Heart left ventricle (tissue), 16 donors: ENCODE results near the gene TRMT61A. TPM values are rescaled to one million over a fixed set of nuclear protein-coding genes. Genes with fewer than 3 reads are reported as not detected.

Experiments used
- ATAC-seq, 4 donors: fragments of 200-7000 bp; cut with Tn5 transposase; one replicate each; pipeline ENCODE4 v1.9.1; 2020 to 2022; ENCODE audit warnings: moderate library complexity in 4 of 4, mild to moderate bottlenecking in 3 of 4, moderate number of reproducible peaks in 1 of 4
- DNase-seq, 5 donors: peaks; one replicate each; pipeline ENCODE4 v3.0.0-alpha.2; 2020
- H3K27ac ChIP-seq, 12 donors: fragments of 200-600 bp; sonication (generic) in 4 of 12; one replicate each; pipeline versions ENCODE4 v1.5.0 to v1.8.0; 2016 to 2022; ENCODE audit warnings: mild to moderate bottlenecking in 2 of 12
- H3K27me3 ChIP-seq, 9 donors: fragments of 200-600 bp; sonication (generic) in 2 of 9; one replicate each; pipeline versions ENCODE4 v1.5.1 to v1.8.0; 2016 to 2022; ENCODE audit warnings: mild to moderate bottlenecking in 3 of 9
- H3K36me3 ChIP-seq, 9 donors: fragments of 200-600 bp; sonication (generic) in 2 of 9; one replicate each; pipeline versions ENCODE4 v1.5.0 to v1.8.0; 2018 to 2022; ENCODE audit warnings: mild to moderate bottlenecking in 2 of 9
- H3K4me1 ChIP-seq, 12 donors: fragments of 200-600 bp; sonication (generic) in 4 of 12; one replicate each; pipeline versions ENCODE4 v1.5.0 to v1.8.0; 2016 to 2022; ENCODE audit warnings: mild to moderate bottlenecking in 3 of 12
- H3K4me3 ChIP-seq, 12 donors: fragments of 200-600 bp; sonication (generic) in 4 of 12; one replicate each; pipeline versions ENCODE4 v1.5.0 to v1.8.0; 2017 to 2022; ENCODE audit warnings: mild to moderate bottlenecking in 9 of 12, moderate library complexity in 4 of 12
- H3K9me3 ChIP-seq, 12 donors: fragments of 200-600 bp; sonication (generic) in 4 of 12; one replicate each; pipeline versions ENCODE4 v1.5.0 to v1.8.0; 2016 to 2022; ENCODE audit warnings: mild to moderate bottlenecking in 1 of 12
- CTCF ChIP-seq, 12 donors: fragments of 200-600 bp; sonication (generic) in 4 of 12; IDR thresholded peaks; one replicate each; pipeline versions ENCODE4 v1.5.0 to v1.8.0; 2018 to 2022; ENCODE audit warnings: antibody characterized with exemption in 12 of 12, mild to moderate bottlenecking in 5 of 12
- POLR2A ChIP-seq, 2 donors: fragments of 450-650 bp; IDR thresholded peaks; one replicate each; pipeline ENCODE4 v1.6.1; 2017; ENCODE audit warnings: antibody characterized with exemption in 2 of 2, mild to moderate bottlenecking in 2 of 2, moderate library complexity in 2 of 2
- WGBS, 4 donors: extraction: QIAGEN DNeasy Blood & Tissue Kit in 2 of 4; methylation state at CpG; one replicate each; pipeline versions ENCODE4 v1.1.5 to v1.1.7; 2013 to 2018; 5-methylcytosine and 5-hydroxymethylcytosine counted together
- intact Hi-C, 10 donors: fragments of 100-400 bp; cut with DNase I; formaldehyde crosslinking; loops; one replicate each; pipeline versions ENCODE4 v1.11.1 to v1.14.2; 2022
- polyA plus RNA-seq, 2 donors: library from polyadenylated mRNA; stranded (reverse); fragments of 200-250 nt; gene quantifications; one replicate each; pipeline ENCODE4 v1.2.3, GENCODE V29; 2013
- total RNA-seq, 9 donors: library from RNA; depleted of rRNA in 2 of 9; stranded (reverse); fragments of >200 nt in 2 of 9; fragmentation: NEBNext Ultra II Directional in 3 of 9; extraction: Animal tissue kit (Norgen Biotek cat#: 25700) in 3 of 9; gene quantifications; one replicate each; pipeline versions ENCODE4 v1.1.0 to v1.2.4, GENCODE V29; 2016 to 2023
- donor health status: ischemic (EF 13 %, LVEDD 7.1; RV severe dilation, severe dysfunction).
- donor health status: healthy with polysubstance abuse.
- donor health status: DM: no; HTN: yes; CAD: no.
- donor health status: DM: no; HTN: no; CAD: no.
- donor health status: ischemic (EF 25% LVEDD 6.9; RV normal size, moderate dysfunction).
- donor health status: ischemic (EF 25% LVEDD 5.7; RV mildly dilated, moderate dysfunction).
- donor health status: healthy.
- donor health status: DM: yes; HTN: yes; CAD: no.
- donor health status: ischemic (EF 35%, LVEDD 5.7; RV mildly dilated, moderate dysfunction).
- donor health status: nonischemic (EF 11% LVEDD 7.7; RV severe dilation, severe dysfunction).
- donor health status: DM: yes; HTN: yes; CAD: no.
- donor health status: PGD.
- donor health status: ischemic (EF 29% LVEDD 5.4; RV normal size, mild dysfunction).
- donor health status: nonischemic (EF 23%, LVEDD 6.1; RV moderate dilation, normal function).

Gene TRMT61A
- total and polyA plus RNA-seq, 11 donors: 3.2 to 15.9 (median 5.2) TPM

- peak in 1 of 4 donors; percentile 37 for ATAC-seq
- Histone ChIP-seq H3K27me3 (no peaks in the 10 kb centered on the region), H3K9me3 (no peaks in the 10 kb centered on the region), H3K27ac (no peak overlapping the region), H3K4me3 (no peak overlapping the region), H3K4me1 (peaks cover 0 to 5% (median 2%) of the 10 kb centered on the region in 12 donors), H3K36me3 (peaks cover 0 to 47% (median 33%) of the 10 kb centered on the region in 9 donors)
- intact Hi-C loops: no loop called here
- 93 to 97% (median 96%) methylated on average over 14 to 26 of the region's 26 CpGs for WGBS, 4 donors
- no peak for TF ChIP-seq POLR2A (IDR thresholded peaks at IDR 0.05)
- TF ChIP-seq CTCF (IDR thresholded peaks at IDR 0.05): no peak
- DNase-seq: no peak
Measured at GRCh38 chr14:103581954-103582703, 53.1 kb downstream of the TRMT61A start.

GRCh38 chr14:103584326-103584915, 55.4 kb downstream of the TRMT61A start:
- H3K4me3 ChIP-seq: no peak overlapping the region
- H3K27me3 ChIP-seq: no peaks in the 10 kb centered on the region
- no peak for TF ChIP-seq POLR2A (IDR thresholded peaks at IDR 0.05)
- TF ChIP-seq CTCF (IDR thresholded peaks at IDR 0.05): no peak
- ATAC-seq: no peak
- WGBS, 4 donors: 75 to 82% (median 77%) methylated on average over 11 of the region's 11 CpGs
- no peaks in the 10 kb centered on the region for H3K4me1 ChIP-seq
- no peak overlapping the region for H3K27ac ChIP-seq
- no peak for DNase-seq
- H3K9me3 ChIP-seq: no peaks in the 10 kb centered on the region
- intact Hi-C loops: no loop called here
- peaks cover 0 to 48% (median 37%) of the 10 kb centered on the region in 9 donors for H3K36me3 ChIP-seq

Other genes starting within 250 kb of the TRMT61A start
- gene EIF5, start 195.0 kb upstream of the TRMT61A start, total RNA-seq: 100 to 1,000 TPM; 200 to 304 (median 255) TPM
- 100 to 1,000 TPM in 1 of 2 donors, 10 to 100 TPM in 1; 38.1 to 300 TPM for gene EIF5, start 195.0 kb upstream of the TRMT61A start, polyA plus RNA-seq
- gene MARK3, start 143.8 kb upstream of the TRMT61A start, total RNA-seq: 100 to 1,000 TPM in 5 of 9 donors, 10 to 100 TPM in 4; 54.0 to 156 (median 111) TPM
- gene MARK3, start 143.8 kb upstream of the TRMT61A start, polyA plus RNA-seq: 100 to 1,000 TPM in 1 of 2 donors, 10 to 100 TPM in 1; 76.0 to 119 TPM
- 1,000 to 10,000 TPM in 2 of 9 donors, 100 to 1,000 TPM in 7; 203 to 1,105 (median 462) TPM for gene CKB, start 6.4 kb upstream of the TRMT61A start, total RNA-seq
- 1,000 to 10,000 TPM in 1 of 2 donors, 100 to 1,000 TPM in 1; 529 to 1,103 TPM for gene CKB, start 6.4 kb upstream of the TRMT61A start, polyA plus RNA-seq
- gene BAG5, start 33.5 kb downstream of the TRMT61A start, total RNA-seq: 10 to 100 TPM; 15.0 to 22.8 (median 17.0) TPM
- 10 to 100 TPM in 1 of 2 donors, 1 to 10 TPM in 1; 4.8 to 19.1 TPM for gene BAG5, start 33.5 kb downstream of the TRMT61A start, polyA plus RNA-seq
- 10 to 100 TPM; 30.6 to 66.5 (median 41.9) TPM for gene COA8, start 33.8 kb downstream of the TRMT61A start, total RNA-seq
- 100 to 1,000 TPM in 1 of 2 donors, 10 to 100 TPM in 1; 47.5 to 109 TPM for gene COA8, start 33.8 kb downstream of the TRMT61A start, polyA plus RNA-seq
- gene KLC1, start 100.0 kb downstream of the TRMT61A start, total RNA-seq: 100 to 1,000 TPM; 127 to 241 (median 150) TPM
- 100 to 1,000 TPM; 162 to 171 TPM for gene KLC1, start 100.0 kb downstream of the TRMT61A start, polyA plus RNA-seq
- 1 to 10 TPM; 1.9 to 8.7 (median 3.1) TPM for gene XRCC3, start 186.3 kb downstream of the TRMT61A start, total RNA-seq
- gene XRCC3, start 186.3 kb downstream of the TRMT61A start, polyA plus RNA-seq: 1 to 10 TPM; 1.9 to 2.6 TPM
- 10 to 100 TPM; 44.1 to 79.4 (median 52.5) TPM for gene ZFYVE21, start 186.6 kb downstream of the TRMT61A start, total RNA-seq
- gene ZFYVE21, start 186.6 kb downstream of the TRMT61A start, polyA plus RNA-seq: 10 to 100 TPM; 48.8 to 86.1 TPM